NB4 (cell line): ENCODE data around the gene HSPA8.

Source experiments
- DNase-seq: peaks from one replicate; pipeline ENCODE4 v3.0.0; 2010; ENCODE audit warnings: low read depth
- H3K4me3 ChIP-seq: one replicate; pipeline ENCODE4 v1.5.1; 2011; ENCODE audit warnings: mild to moderate bottlenecking, low read depth, low read length, moderate library complexity
- MYC ChIP-seq: IDR thresholded peaks from 2 replicates; pipeline ENCODE4 v1.6.1; 2011; ENCODE audit warnings: low read depth, low read length
- POLR2A ChIP-seq: IDR thresholded peaks from 2 replicates; pipeline ENCODE4 v1.6.1; 2011; ENCODE audit warnings: mild to moderate bottlenecking; ENCODE audit not compliant: insufficient read length; ENCODE audit errors: extremely low read depth
- TF ChIP-seq, protein P1 (sequence below): IDR thresholded peaks from one replicate; pipeline ENCODE4 v1.5.1; 2012; ENCODE audit warnings: low read depth, low read length
- TF ChIP-seq, protein P2 (sequence below): IDR thresholded peaks from 2 replicates; pipeline ENCODE4 v1.6.1; 2011; ENCODE audit warnings: low read depth, low read length

Gene HSPA8

DNA sequence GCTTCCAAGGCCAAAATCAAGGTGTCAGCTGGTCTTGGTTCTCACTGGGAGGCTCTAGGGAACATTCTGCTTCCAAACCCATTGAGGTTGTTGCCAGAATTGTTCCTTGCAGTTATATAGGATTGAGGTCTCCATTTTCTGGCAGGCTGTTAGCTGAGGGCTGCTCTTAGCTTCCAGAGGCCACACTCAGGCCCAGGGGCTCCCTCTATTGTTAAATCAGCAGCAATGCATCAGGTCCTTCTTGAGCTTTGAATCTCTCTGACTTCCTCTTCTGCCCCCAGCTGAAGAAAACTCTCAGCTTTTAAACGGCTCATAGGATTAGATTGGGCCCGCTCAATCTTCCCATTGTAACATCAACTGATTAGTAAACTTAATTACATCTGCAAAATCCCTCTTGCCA lies 41.0 kb downstream of the HSPA8 start:
- no peak for TF ChIP-seq POLR2A
- TF ChIP-seq, protein P1, sequence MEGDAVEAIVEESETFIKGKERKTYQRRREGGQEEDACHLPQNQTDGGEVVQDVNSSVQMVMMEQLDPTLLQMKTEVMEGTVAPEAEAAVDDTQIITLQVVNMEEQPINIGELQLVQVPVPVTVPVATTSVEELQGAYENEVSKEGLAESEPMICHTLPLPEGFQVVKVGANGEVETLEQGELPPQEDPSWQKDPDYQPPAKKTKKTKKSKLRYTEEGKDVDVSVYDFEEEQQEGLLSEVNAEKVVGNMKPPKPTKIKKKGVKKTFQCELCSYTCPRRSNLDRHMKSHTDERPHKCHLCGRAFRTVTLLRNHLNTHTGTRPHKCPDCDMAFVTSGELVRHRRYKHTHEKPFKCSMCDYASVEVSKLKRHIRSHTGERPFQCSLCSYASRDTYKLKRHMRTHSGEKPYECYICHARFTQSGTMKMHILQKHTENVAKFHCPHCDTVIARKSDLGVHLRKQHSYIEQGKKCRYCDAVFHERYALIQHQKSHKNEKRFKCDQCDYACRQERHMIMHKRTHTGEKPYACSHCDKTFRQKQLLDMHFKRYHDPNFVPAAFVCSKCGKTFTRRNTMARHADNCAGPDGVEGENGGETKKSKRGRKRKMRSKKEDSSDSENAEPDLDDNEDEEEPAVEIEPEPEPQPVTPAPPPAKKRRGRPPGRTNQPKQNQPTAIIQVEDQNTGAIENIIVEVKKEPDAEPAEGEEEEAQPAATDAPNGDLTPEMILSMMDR = peak; percentile 88
- peak; percentile 81 for DNase-seq
- H3K4me3 ChIP-seq = no peak overlapping the region

DNA sequence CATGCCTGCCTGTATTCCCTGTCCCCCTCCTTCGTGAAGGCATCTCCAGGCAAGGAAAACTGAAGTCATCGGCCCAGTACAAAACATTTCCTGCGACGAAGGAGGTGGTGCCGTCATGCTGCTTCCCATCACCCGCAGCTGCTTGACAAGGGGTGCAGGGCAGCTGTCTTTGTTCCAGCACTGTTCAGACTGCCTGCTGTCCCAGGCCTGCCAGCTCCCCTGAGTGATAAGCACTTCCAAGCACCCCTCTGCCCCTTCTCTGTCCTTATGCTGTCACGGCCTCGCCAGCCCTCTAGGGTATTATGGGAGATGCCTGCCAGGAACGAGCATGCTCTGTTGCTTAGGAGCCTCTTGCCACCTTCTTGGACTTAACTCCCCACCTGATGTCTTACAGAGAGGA lies 43.2 kb downstream of the HSPA8 start:
- H3K4me3 ChIP-seq = no peak overlapping the region
- DNase-seq = no peak
- TF ChIP-seq MYC = no peak
- TF ChIP-seq, protein P1 = no peak
- no peak for TF ChIP-seq POLR2A
- TF ChIP-seq, protein P2, sequence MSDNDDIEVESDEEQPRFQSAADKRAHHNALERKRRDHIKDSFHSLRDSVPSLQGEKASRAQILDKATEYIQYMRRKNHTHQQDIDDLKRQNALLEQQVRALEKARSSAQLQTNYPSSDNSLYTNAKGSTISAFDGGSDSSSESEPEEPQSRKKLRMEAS = no peak

DNA sequence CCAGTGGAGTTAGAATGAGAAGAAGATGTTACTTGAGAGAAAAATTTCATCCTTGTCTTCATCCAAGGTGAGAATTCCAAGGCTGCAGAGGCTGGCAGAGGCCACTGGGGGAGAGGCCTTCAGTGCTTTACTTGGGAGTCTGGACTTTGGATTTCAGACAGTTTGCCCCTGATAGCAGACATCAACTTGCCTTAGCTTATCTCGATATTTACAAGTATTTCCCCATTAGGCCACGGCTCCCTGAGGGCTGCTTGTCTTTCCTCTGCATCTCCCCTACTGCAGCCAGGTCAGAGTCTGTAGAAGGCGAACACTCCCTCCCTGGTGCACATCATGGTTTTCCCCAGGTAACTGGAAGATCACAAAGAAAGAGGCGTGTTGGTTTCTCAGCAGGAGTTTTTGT lies 50.4 kb downstream of the HSPA8 start:
- no peak overlapping the region for H3K4me3 ChIP-seq
- DNase-seq = no peak
- no peak for TF ChIP-seq POLR2A
- TF ChIP-seq, protein P2 = no peak
- TF ChIP-seq, protein P1 = no peak
- TF ChIP-seq MYC = no peak
